Activated T-cell treated with anti-CD3 and anti-CD28 coated beads, Interleukin-2, amount 50 U/mL, for 4 hours (primary cell): ENCODE measurements around the gene FOXF1. TPM values are rescaled to one million over a fixed set of nuclear protein-coding genes. Genes with fewer than 3 reads are reported as not detected.

Source experiments
- ATAC-seq, 2 donors: fragments of 200-7000 bp; cut with Tn5 transposase; one replicate each; pipeline ENCODE4 v1.10.0; 2021
- DNase-seq: peaks from one replicate; pipeline ENCODE4 v3.0.0-alpha.2; 2020
- H3K27me3 Mint-ChIP-seq: one replicate; pipeline ENCODE4 v1.8.0; 2021; ENCODE audit warnings: low read depth, mixed read lengths
- H3K36me3 Mint-ChIP-seq: one replicate; pipeline ENCODE4 v1.8.0; 2022; ENCODE audit warnings: mixed read lengths; ENCODE audit not compliant: insufficient read depth
- H3K4me1 Mint-ChIP-seq: one replicate; pipeline ENCODE4 v1.8.0; 2021; ENCODE audit warnings: low read depth, mixed read lengths
- H3K4me3 Mint-ChIP-seq: one replicate; pipeline ENCODE4 v1.8.0; 2021; ENCODE audit warnings: mild to moderate bottlenecking, moderate library complexity, mixed read lengths
- H3K9me3 Mint-ChIP-seq: one replicate; pipeline ENCODE4 v1.8.0; 2021; ENCODE audit warnings: mixed read lengths
- total RNA-seq, 3 donors: library from RNA; stranded (reverse); gene quantifications; one replicate each; pipeline ENCODE4 v1.2.1, GENCODE V29; 2021

FOXF1 gene
- total RNA-seq, 3 donors from 2014 or later, result 0.05 to 0.08 (median 0.08) TPM

GRCh38 chr16:86524029-86524428 lies 13.7 kb downstream of the FOXF1 start:
- ATAC-seq (no peak), DNase-seq (no peak)
- Mint-ChIP-seq H3K27me3 (peaks cover 23% of the 10 kb centered on the region), H3K9me3 (no peaks in the 10 kb centered on the region), H3K4me1 (peaks cover 4% of the 10 kb centered on the region), H3K36me3 (no peaks in the 10 kb centered on the region), H3K4me3 (no peak overlapping the region)

GRCh38 chr16:86525696-86526095 lies 15.4 kb downstream of the FOXF1 start:
- no peak for DNase-seq
- Mint-ChIP-seq H3K4me1 (no peaks in the 10 kb centered on the region), H3K9me3 (no peaks in the 10 kb centered on the region), H3K4me3 (no peak overlapping the region), H3K27me3 (peaks cover 13% of the 10 kb centered on the region), H3K36me3 (peaks cover 3% of the 10 kb centered on the region)
- ATAC-seq, result no peak

- Mint-ChIP-seq H3K36me3 (peaks cover 5% of the 10 kb centered on the region), H3K4me3 (no peak overlapping the region), H3K4me1 (no peaks in the 10 kb centered on the region), H3K27me3 (peaks cover 3% of the 10 kb centered on the region), H3K9me3 (no peaks in the 10 kb centered on the region)
- DNase-seq, result no peak
- ATAC-seq, result no peak
Measured at GRCh38 chr16:86527366-86527765, 17.0 kb downstream of the FOXF1 start.

- no peak overlapping the region for H3K4me3 Mint-ChIP-seq
- ATAC-seq (no peak), DNase-seq (no peak)
- H3K36me3 Mint-ChIP-seq, result peaks cover 6% of the 10 kb centered on the region
- no peaks in the 10 kb centered on the region for H3K9me3 Mint-ChIP-seq
- H3K27me3 Mint-ChIP-seq, result no peaks in the 10 kb centered on the region
- no peaks in the 10 kb centered on the region for H3K4me1 Mint-ChIP-seq
Measured at GRCh38 chr16:86528061-86528929, 18.0 kb downstream of the FOXF1 start.

- DNase-seq, result no peak
- Mint-ChIP-seq H3K36me3 (peaks cover 6% of the 10 kb centered on the region), H3K4me3 (no peak overlapping the region), H3K27me3 (no peaks in the 10 kb centered on the region), H3K9me3 (no peaks in the 10 kb centered on the region), H3K4me1 (no peaks in the 10 kb centered on the region)
- ATAC-seq, result no peak
Measured at GRCh38 chr16:86529160-86529559, 18.8 kb downstream of the FOXF1 start.

- DNase-seq (no peak), ATAC-seq (no peak)
- peaks cover 6% of the 10 kb centered on the region for H3K36me3 Mint-ChIP-seq
- no peaks in the 10 kb centered on the region for H3K27me3 Mint-ChIP-seq
- H3K4me3 Mint-ChIP-seq, result no peak overlapping the region
- no peaks in the 10 kb centered on the region for H3K4me1 Mint-ChIP-seq
- H3K9me3 Mint-ChIP-seq, result no peaks in the 10 kb centered on the region
Measured at GRCh38 chr16:86530251-86531190, 20.2 kb downstream of the FOXF1 start.

GRCh38 chr16:86531191-86531545 lies 20.8 kb downstream of the FOXF1 start:
- Mint-ChIP-seq H3K4me3 (no peak overlapping the region), H3K27me3 (no peaks in the 10 kb centered on the region), H3K36me3 (peaks cover 6% of the 10 kb centered on the region), H3K4me1 (no peaks in the 10 kb centered on the region), H3K9me3 (no peaks in the 10 kb centered on the region)
- ATAC-seq (no peak), DNase-seq (no peak)

GRCh38 chr16:86531641-86532525 lies 21.6 kb downstream of the FOXF1 start:
- H3K4me3 Mint-ChIP-seq, result no peak overlapping the region
- no peaks in the 10 kb centered on the region for H3K4me1 Mint-ChIP-seq
- H3K36me3 Mint-ChIP-seq, result peaks cover 6% of the 10 kb centered on the region
- DNase-seq, result no peak
- no peak for ATAC-seq
- H3K9me3 Mint-ChIP-seq, result no peaks in the 10 kb centered on the region
- H3K27me3 Mint-ChIP-seq, result no peaks in the 10 kb centered on the region

- Mint-ChIP-seq H3K4me3 (no peak overlapping the region), H3K4me1 (no peaks in the 10 kb centered on the region), H3K36me3 (peaks cover 6% of the 10 kb centered on the region), H3K9me3 (no peaks in the 10 kb centered on the region), H3K27me3 (no peaks in the 10 kb centered on the region)
- DNase-seq, result no peak
- no peak for ATAC-seq
Measured at GRCh38 chr16:86532526-86532815, 22.1 kb downstream of the FOXF1 start.

- ATAC-seq (no peak), DNase-seq (no peak)
- Mint-ChIP-seq H3K4me3 (no peak overlapping the region), H3K27me3 (no peaks in the 10 kb centered on the region), H3K4me1 (no peaks in the 10 kb centered on the region), H3K9me3 (no peaks in the 10 kb centered on the region), H3K36me3 (peaks cover 6% of the 10 kb centered on the region)
Measured at GRCh38 chr16:86533076-86533475, 22.7 kb downstream of the FOXF1 start.

- Mint-ChIP-seq H3K4me3 (no peak overlapping the region), H3K9me3 (no peaks in the 10 kb centered on the region), H3K27me3 (no peaks in the 10 kb centered on the region), H3K4me1 (no peaks in the 10 kb centered on the region), H3K36me3 (peaks cover 12% of the 10 kb centered on the region)
- ATAC-seq, result no peak
- DNase-seq, result no peak
Measured at GRCh38 chr16:86533767-86534351, 23.5 kb downstream of the FOXF1 start.

GRCh38 chr16:86534779-86535615 lies 24.7 kb downstream of the FOXF1 start:
- DNase-seq (no peak), ATAC-seq (no peak)
- Mint-ChIP-seq H3K9me3 (no peaks in the 10 kb centered on the region), H3K4me1 (no peaks in the 10 kb centered on the region), H3K36me3 (peaks cover 18% of the 10 kb centered on the region), H3K27me3 (no peaks in the 10 kb centered on the region), H3K4me3 (no peak overlapping the region)

- no peaks in the 10 kb centered on the region for H3K4me1 Mint-ChIP-seq
- DNase-seq, result no peak
- H3K9me3 Mint-ChIP-seq, result no peaks in the 10 kb centered on the region
- peaks cover 31% of the 10 kb centered on the region for H3K36me3 Mint-ChIP-seq
- H3K4me3 Mint-ChIP-seq, result no peak overlapping the region
- no peaks in the 10 kb centered on the region for H3K27me3 Mint-ChIP-seq
- ATAC-seq, result no peak
Measured at GRCh38 chr16:86536621-86537020, 26.3 kb downstream of the FOXF1 start.
